Measurements from ENCODE around the gene COL9A2.

DNA sequence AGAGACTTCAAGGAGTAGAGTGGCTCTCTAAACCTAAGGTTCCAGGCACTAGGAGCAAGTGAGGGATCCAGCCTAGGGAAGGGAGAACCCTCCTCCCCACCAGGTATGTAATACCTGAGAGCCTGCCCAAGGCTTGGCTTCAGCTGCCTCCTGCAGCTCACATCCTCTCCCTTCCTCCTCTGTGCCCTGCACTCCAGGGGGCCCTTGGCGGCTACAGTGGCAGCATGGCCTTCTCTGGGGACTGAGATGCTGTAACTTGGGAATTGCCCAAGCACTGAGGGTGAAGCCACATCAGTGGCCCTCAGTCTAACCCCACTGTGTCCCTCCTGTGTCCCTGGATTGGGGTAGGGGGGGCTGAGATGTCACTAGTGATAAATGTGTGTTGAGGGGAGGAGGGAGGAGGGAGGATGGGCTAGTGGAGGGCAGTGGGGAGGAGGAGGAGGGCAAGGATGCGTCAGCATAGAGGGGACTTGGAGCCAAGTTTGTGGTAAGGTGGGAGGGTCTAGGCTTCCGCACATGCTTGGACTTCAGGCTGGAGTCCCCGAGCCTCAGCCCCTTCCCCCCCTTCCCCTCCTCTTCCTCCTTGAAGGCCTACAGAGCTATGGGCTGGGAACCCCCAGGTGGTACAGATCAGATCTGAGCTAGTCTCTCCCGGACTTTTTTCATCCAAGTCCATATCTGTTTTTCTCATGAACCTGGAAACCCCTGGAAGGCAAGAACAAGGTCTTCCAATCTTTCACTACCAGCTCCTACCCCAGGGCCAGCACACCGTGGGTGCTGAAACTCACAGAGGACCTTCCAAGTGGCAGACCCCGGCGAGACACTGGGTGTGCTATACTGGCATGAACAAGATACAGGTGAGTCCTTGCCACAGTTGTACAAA is 17.5 kb downstream of the COL9A2 start:
- TF ChIP-seq, protein P1, sequence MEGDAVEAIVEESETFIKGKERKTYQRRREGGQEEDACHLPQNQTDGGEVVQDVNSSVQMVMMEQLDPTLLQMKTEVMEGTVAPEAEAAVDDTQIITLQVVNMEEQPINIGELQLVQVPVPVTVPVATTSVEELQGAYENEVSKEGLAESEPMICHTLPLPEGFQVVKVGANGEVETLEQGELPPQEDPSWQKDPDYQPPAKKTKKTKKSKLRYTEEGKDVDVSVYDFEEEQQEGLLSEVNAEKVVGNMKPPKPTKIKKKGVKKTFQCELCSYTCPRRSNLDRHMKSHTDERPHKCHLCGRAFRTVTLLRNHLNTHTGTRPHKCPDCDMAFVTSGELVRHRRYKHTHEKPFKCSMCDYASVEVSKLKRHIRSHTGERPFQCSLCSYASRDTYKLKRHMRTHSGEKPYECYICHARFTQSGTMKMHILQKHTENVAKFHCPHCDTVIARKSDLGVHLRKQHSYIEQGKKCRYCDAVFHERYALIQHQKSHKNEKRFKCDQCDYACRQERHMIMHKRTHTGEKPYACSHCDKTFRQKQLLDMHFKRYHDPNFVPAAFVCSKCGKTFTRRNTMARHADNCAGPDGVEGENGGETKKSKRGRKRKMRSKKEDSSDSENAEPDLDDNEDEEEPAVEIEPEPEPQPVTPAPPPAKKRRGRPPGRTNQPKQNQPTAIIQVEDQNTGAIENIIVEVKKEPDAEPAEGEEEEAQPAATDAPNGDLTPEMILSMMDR (IDR thresholded peaks at IDR 0.05) = no peak
- no peak for TF ChIP-seq EP300 (IDR thresholded peaks at IDR 0.05)
